Nephron progenitor cell (in vitro differentiated cells): ENCODE measurements around the gene GCH1.
"Not testable (repeated sequence)": the region's sequence is repeated elsewhere in the genome, so short reads cannot be mapped to it uniquely, and the experiment has no call there.

Experiments
- DNase-seq: peaks from one replicate; pipeline ENCODE4 v3.0.0; 2021
- H3K27ac Mint-ChIP-seq: 2 replicates; pipeline ENCODE4 v1.8.0; 2021; ENCODE audit warnings: mild to moderate bottlenecking, moderate library complexity, mixed read lengths
- H3K27me3 Mint-ChIP-seq: 2 replicates; pipeline ENCODE4 v1.8.0; 2021; ENCODE audit warnings: mild to moderate bottlenecking, low read depth, mixed read lengths; ENCODE audit not compliant: poor library complexity
- H3K36me3 Mint-ChIP-seq: 2 replicates; pipeline ENCODE4 v1.8.0; 2021; ENCODE audit warnings: low read depth, mixed read lengths
- H3K4me1 Mint-ChIP-seq: 2 replicates; pipeline ENCODE4 v1.8.0; 2021; ENCODE audit warnings: mixed read lengths
- H3K4me3 Mint-ChIP-seq: 2 replicates; pipeline ENCODE4 v1.8.0; 2021; ENCODE audit warnings: mild to moderate bottlenecking, moderate library complexity, mixed read lengths
- H3K9me3 Mint-ChIP-seq: 2 replicates; pipeline ENCODE4 v1.8.0; 2021; ENCODE audit warnings: mild to moderate bottlenecking, moderate library complexity, mixed read lengths
- TF ChIP-seq, protein P1 (sequence below): fragments of 200-600 bp; sonication (generic); IDR thresholded peaks from 2 replicates; pipeline ENCODE4 v1.5.0; 2021; ENCODE audit warnings: antibody characterized with exemption

Gene GCH1

GRCh38 chr14:54881761-54882401 is 20.7 kb downstream of the GCH1 start:
- peaks cover 3% of the 10 kb centered on the region for H3K9me3 Mint-ChIP-seq
- H3K4me1 Mint-ChIP-seq: no peaks in the 10 kb centered on the region
- TF ChIP-seq, protein P1, sequence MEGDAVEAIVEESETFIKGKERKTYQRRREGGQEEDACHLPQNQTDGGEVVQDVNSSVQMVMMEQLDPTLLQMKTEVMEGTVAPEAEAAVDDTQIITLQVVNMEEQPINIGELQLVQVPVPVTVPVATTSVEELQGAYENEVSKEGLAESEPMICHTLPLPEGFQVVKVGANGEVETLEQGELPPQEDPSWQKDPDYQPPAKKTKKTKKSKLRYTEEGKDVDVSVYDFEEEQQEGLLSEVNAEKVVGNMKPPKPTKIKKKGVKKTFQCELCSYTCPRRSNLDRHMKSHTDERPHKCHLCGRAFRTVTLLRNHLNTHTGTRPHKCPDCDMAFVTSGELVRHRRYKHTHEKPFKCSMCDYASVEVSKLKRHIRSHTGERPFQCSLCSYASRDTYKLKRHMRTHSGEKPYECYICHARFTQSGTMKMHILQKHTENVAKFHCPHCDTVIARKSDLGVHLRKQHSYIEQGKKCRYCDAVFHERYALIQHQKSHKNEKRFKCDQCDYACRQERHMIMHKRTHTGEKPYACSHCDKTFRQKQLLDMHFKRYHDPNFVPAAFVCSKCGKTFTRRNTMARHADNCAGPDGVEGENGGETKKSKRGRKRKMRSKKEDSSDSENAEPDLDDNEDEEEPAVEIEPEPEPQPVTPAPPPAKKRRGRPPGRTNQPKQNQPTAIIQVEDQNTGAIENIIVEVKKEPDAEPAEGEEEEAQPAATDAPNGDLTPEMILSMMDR: no peak
- no peak overlapping the region for H3K4me3 Mint-ChIP-seq
- peaks cover 2% of the 10 kb centered on the region for H3K27me3 Mint-ChIP-seq
- no peak overlapping the region for H3K27ac Mint-ChIP-seq
- H3K36me3 Mint-ChIP-seq: no peaks in the 10 kb centered on the region
- no peak for DNase-seq

DNA sequence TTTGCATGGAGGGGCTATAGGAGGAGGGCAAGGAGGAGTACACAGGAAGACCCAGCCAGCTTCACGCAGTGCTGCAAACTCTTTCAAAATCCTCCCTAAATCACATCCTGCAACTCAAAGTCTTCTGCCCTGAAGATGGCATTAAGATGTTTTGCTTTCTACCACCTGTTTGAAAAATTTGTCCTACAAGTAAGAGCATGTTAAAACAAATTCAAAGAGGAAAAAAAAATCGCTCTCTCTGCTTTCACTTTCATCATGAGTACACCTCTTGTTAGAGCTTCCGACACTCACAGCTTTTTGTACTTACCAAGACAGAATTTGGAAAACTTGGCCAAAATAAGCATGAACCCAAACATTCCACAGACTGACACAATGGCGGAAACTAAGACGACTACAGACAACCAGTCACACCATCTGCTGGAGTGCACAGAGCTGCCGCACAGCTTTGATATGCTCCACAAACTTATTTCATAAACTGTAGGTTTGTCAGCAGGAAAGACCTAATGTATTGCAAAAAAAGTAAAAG is 21.3 kb downstream of the GCH1 start:
- TF ChIP-seq, protein P1: no peak
- H3K27me3 Mint-ChIP-seq: peaks cover 2% of the 10 kb centered on the region
- DNase-seq: no peak
- H3K27ac Mint-ChIP-seq: no peak overlapping the region
- H3K9me3 Mint-ChIP-seq: peaks cover 5% of the 10 kb centered on the region
- no peaks in the 10 kb centered on the region for H3K4me1 Mint-ChIP-seq
- no peak overlapping the region for H3K4me3 Mint-ChIP-seq
- no peaks in the 10 kb centered on the region for H3K36me3 Mint-ChIP-seq

- peaks cover 39% of the 10 kb centered on the region for H3K9me3 Mint-ChIP-seq
- no peak overlapping the region for H3K4me3 Mint-ChIP-seq
- TF ChIP-seq, protein P1: no peak
- DNase-seq: no peak
- no peak overlapping the region for H3K27ac Mint-ChIP-seq
- H3K36me3 Mint-ChIP-seq: peaks cover 4% of the 10 kb centered on the region
- peaks cover 2% of the 10 kb centered on the region for H3K27me3 Mint-ChIP-seq
- no peaks in the 10 kb centered on the region for H3K4me1 Mint-ChIP-seq
Observed at GRCh38 chr14:54877703-54878021, 25.0 kb downstream of the GCH1 start.

GRCh38 chr14:54877015-54877702 is 25.5 kb downstream of the GCH1 start:
- Mint-ChIP-seq H3K9me3 (peaks cover 39% of the 10 kb centered on the region), H3K36me3 (peaks cover 4% of the 10 kb centered on the region), H3K27me3 (peaks cover 2% of the 10 kb centered on the region), H3K4me3 (no peak overlapping the region), H3K4me1 (no peaks in the 10 kb centered on the region), H3K27ac (no peak overlapping the region)
- DNase-seq: no peak
- TF ChIP-seq, protein P1: no peak

DNA sequence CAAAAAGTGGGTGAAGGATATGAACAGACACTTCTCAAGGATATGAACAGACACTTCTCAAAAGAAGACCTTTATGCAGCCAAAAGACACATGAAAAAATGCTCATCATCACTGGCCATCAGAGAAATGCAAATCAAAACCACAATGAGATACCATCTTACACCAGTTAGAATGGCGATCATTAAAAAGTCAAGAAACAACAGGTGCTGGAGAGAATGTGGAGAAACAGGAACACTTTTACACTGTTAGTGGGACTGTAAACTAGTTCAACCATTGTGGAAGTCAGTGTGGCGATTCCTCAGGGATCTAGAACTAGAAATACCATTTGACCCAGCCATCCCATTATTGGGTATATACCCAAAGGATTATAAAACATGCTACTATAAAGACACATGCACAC is 27.0 kb downstream of the GCH1 start:
- H3K4me3 Mint-ChIP-seq, H3K4me1 Mint-ChIP-seq, H3K27ac Mint-ChIP-seq, H3K27me3 Mint-ChIP-seq, DNase-seq: not testable (repeated sequence)
- Mint-ChIP-seq H3K36me3 (peaks cover 10% of the 10 kb centered on the region), H3K9me3 (peaks cover 52% of the 10 kb centered on the region)

- peaks cover 14% of the 10 kb centered on the region for H3K36me3 Mint-ChIP-seq
- H3K27ac Mint-ChIP-seq: peak overlapping the region; percentile 98
- DNase-seq: peak; percentile 23
- peaks cover 19% of the 10 kb centered on the region for H3K4me1 Mint-ChIP-seq
- H3K4me3 Mint-ChIP-seq: peak overlapping the region; percentile 88
- H3K9me3 Mint-ChIP-seq: peaks cover 52% of the 10 kb centered on the region
- H3K27me3 Mint-ChIP-seq: not testable (repeated sequence)
Observed at GRCh38 chr14:54870154-54871090, 32.2 kb downstream of the GCH1 start.
